Measurements from ENCODE around the gene ACBD6. TPM values are rescaled to one million over a fixed set of nuclear protein-coding genes. Genes with fewer than 3 reads are reported as not detected.
"Not testable (repeated sequence)": the region's sequence is repeated elsewhere in the genome, so short reads cannot be mapped to it uniquely, and the experiment has no call there.

The ACBD6 gene
- total RNA-seq, result 25.1 TPM
- 10 to 100 TPM; 23.4 to 34.9 (median 29.8) TPM for polyA plus RNA-seq

- Histone ChIP-seq H3K36me3 (ENCODE audit: control insufficient read depth, insufficient read depth, low read length) (no peaks in the 10 kb centered on the region), H3K27me3 (ENCODE audit: control insufficient read depth, insufficient read depth, low read length) (no peaks in the 10 kb centered on the region), H3K4me1 (ENCODE audit: control insufficient read depth, insufficient read depth, low read length, poor library complexity, severe bottlenecking) (peaks cover 22% of the 10 kb centered on the region), H3K9me3 (ENCODE audit: control insufficient read depth in 2 of 2, low read length in 2 of 2) (no peaks in the 10 kb centered on the region), H3K27ac (ENCODE audit: insufficient read depth, low read length, poor library complexity, severe bottlenecking) (peak within 1 kb of the TSS; percentile 86), H3K4me3 (ENCODE audit: low read depth, low read length) (peak within 1 kb of the TSS; percentile 88)
- peak; percentile 88 to 92 for ATAC-seq (ENCODE audit: low read depth in 2 of 2)
- Mint-ChIP-seq H3K4me1 (peaks cover 27 to 57% (median 34%) of the 10 kb centered on the region in 4 donors), H3K36me3 (peaks cover 6% of the 10 kb centered on the region), H3K27ac (peak within 1 kb of the TSS; percentile 95 to 98 (median 96)), H3K4me3 (peak within 1 kb of the TSS; percentile 96 to 99 (median 98)), H3K27me3 (no peaks in the 10 kb centered on the region), H3K9me3 (peaks cover 0 to 1% (median 0%) of the 10 kb centered on the region in 7 donors)
- peak; percentile 60 to 95 (median 89) for DNase-seq
Measured at GRCh38 chr1:180502361-180503279, at the start of gene ACBD6. TSS of gene ACBD6 (minus strand) at chr1:180502577. CDS start at chr1:180502266, 311 bp downstream.

- H3K27ac Mint-ChIP-seq, result no peak overlapping the region
- H3K27me3 ChIP-seq (ENCODE audit: control insufficient read depth, insufficient read depth, low read length), result no peaks in the 10 kb centered on the region
- no peaks in the 10 kb centered on the region for H3K9me3 ChIP-seq (ENCODE audit: control insufficient read depth in 2 of 2, low read length in 2 of 2)
- no peaks in the 10 kb centered on the region for H3K36me3 Mint-ChIP-seq
- H3K27ac ChIP-seq (ENCODE audit: insufficient read depth, low read length, poor library complexity, severe bottlenecking), result no peak overlapping the region
- H3K27me3 Mint-ChIP-seq, result peaks cover 15% of the 10 kb centered on the region
- H3K4me1 Mint-ChIP-seq, result no peaks in the 10 kb centered on the region
- no peak overlapping the region for H3K4me3 ChIP-seq (ENCODE audit: low read depth, low read length)
- no peaks in the 10 kb centered on the region for H3K36me3 ChIP-seq (ENCODE audit: control insufficient read depth, insufficient read depth, low read length)
- H3K9me3 Mint-ChIP-seq, result no peaks in the 10 kb centered on the region
- H3K4me1 ChIP-seq (ENCODE audit: control insufficient read depth, insufficient read depth, low read length, poor library complexity, severe bottlenecking), result no peaks in the 10 kb centered on the region
- DNase-seq, result no peak
- no peak for ATAC-seq (ENCODE audit: low read depth in 2 of 2)
- no peak overlapping the region for H3K4me3 Mint-ChIP-seq
Measured at GRCh38 chr1:180551997-180552396, 49.6 kb upstream of the ACBD6 start.

GRCh38 chr1:180550241-180550640 lies 47.9 kb upstream of the ACBD6 start:
- H3K4me1 Mint-ChIP-seq, result no peaks in the 10 kb centered on the region
- no peaks in the 10 kb centered on the region for H3K9me3 Mint-ChIP-seq
- Histone ChIP-seq H3K4me3 (ENCODE audit: low read depth, low read length) (no peak overlapping the region), H3K27me3 (ENCODE audit: control insufficient read depth, insufficient read depth, low read length) (no peaks in the 10 kb centered on the region), H3K36me3 (ENCODE audit: control insufficient read depth, insufficient read depth, low read length) (no peaks in the 10 kb centered on the region), H3K9me3 (ENCODE audit: control insufficient read depth in 2 of 2, low read length in 2 of 2) (no peaks in the 10 kb centered on the region), H3K27ac (ENCODE audit: insufficient read depth, low read length, poor library complexity, severe bottlenecking) (no peak overlapping the region), H3K4me1 (ENCODE audit: control insufficient read depth, insufficient read depth, low read length, poor library complexity, severe bottlenecking) (no peaks in the 10 kb centered on the region)
- H3K27ac Mint-ChIP-seq, result no peak overlapping the region
- H3K27me3 Mint-ChIP-seq, result peaks cover 15% of the 10 kb centered on the region
- ATAC-seq (ENCODE audit: low read depth in 2 of 2), result no peak
- DNase-seq, result no peak
- H3K4me3 Mint-ChIP-seq, result no peak overlapping the region
- H3K36me3 Mint-ChIP-seq, result no peaks in the 10 kb centered on the region

GRCh38 chr1:180549770-180550169 lies 47.4 kb upstream of the ACBD6 start:
- H3K27ac Mint-ChIP-seq; H3K36me3 Mint-ChIP-seq; H3K4me1 ChIP-seq (ENCODE audit: control insufficient read depth, insufficient read depth, low read length, poor library complexity, severe bottlenecking); H3K4me3 Mint-ChIP-seq; H3K9me3 Mint-ChIP-seq; ATAC-seq (ENCODE audit: low read depth in 2 of 2); H3K36me3 ChIP-seq (ENCODE audit: control insufficient read depth, insufficient read depth, low read length); H3K4me3 ChIP-seq (ENCODE audit: low read depth, low read length); H3K4me1 Mint-ChIP-seq; DNase-seq; H3K9me3 ChIP-seq (ENCODE audit: control insufficient read depth in 2 of 2, low read length in 2 of 2); H3K27me3 ChIP-seq (ENCODE audit: control insufficient read depth, insufficient read depth, low read length); H3K27ac ChIP-seq (ENCODE audit: insufficient read depth, low read length, poor library complexity, severe bottlenecking): not testable (repeated sequence)
- peaks cover 12% of the 10 kb centered on the region for H3K27me3 Mint-ChIP-seq

GRCh38 chr1:180548686-180549317 lies 46.4 kb upstream of the ACBD6 start:
- no peak overlapping the region for H3K4me3 Mint-ChIP-seq
- Histone ChIP-seq H3K36me3 (ENCODE audit: control insufficient read depth, insufficient read depth, low read length) (no peaks in the 10 kb centered on the region), H3K27ac (ENCODE audit: insufficient read depth, low read length, poor library complexity, severe bottlenecking) (no peak overlapping the region), H3K4me3 (ENCODE audit: low read depth, low read length) (no peak overlapping the region), H3K9me3 (ENCODE audit: control insufficient read depth in 2 of 2, low read length in 2 of 2) (no peaks in the 10 kb centered on the region), H3K4me1 (ENCODE audit: control insufficient read depth, insufficient read depth, low read length, poor library complexity, severe bottlenecking) (no peaks in the 10 kb centered on the region), H3K27me3 (ENCODE audit: control insufficient read depth, insufficient read depth, low read length) (no peaks in the 10 kb centered on the region)
- peaks cover 7% of the 10 kb centered on the region for H3K27me3 Mint-ChIP-seq
- ATAC-seq (ENCODE audit: low read depth in 2 of 2) (no peak), DNase-seq (no peak)
- H3K9me3 Mint-ChIP-seq, result no peaks in the 10 kb centered on the region
- H3K36me3 Mint-ChIP-seq, result no peaks in the 10 kb centered on the region
- no peaks in the 10 kb centered on the region for H3K4me1 Mint-ChIP-seq
- H3K27ac Mint-ChIP-seq, result no peak overlapping the region

- Histone ChIP-seq H3K4me1 (ENCODE audit: control insufficient read depth, insufficient read depth, low read length, poor library complexity, severe bottlenecking) (no peaks in the 10 kb centered on the region), H3K4me3 (ENCODE audit: low read depth, low read length) (no peak overlapping the region), H3K27me3 (ENCODE audit: control insufficient read depth, insufficient read depth, low read length) (no peaks in the 10 kb centered on the region), H3K36me3 (ENCODE audit: control insufficient read depth, insufficient read depth, low read length) (no peaks in the 10 kb centered on the region), H3K27ac (ENCODE audit: insufficient read depth, low read length, poor library complexity, severe bottlenecking) (no peak overlapping the region), H3K9me3 (ENCODE audit: control insufficient read depth in 2 of 2, low read length in 2 of 2) (no peaks in the 10 kb centered on the region)
- Mint-ChIP-seq H3K36me3 (no peaks in the 10 kb centered on the region), H3K9me3 (no peaks in the 10 kb centered on the region), H3K4me1 (no peaks in the 10 kb centered on the region), H3K4me3 (no peak overlapping the region), H3K27ac (no peak overlapping the region), H3K27me3 (peaks cover 20% of the 10 kb centered on the region)
- ATAC-seq (ENCODE audit: low read depth in 2 of 2), result no peak
- DNase-seq, result no peak
Measured at GRCh38 chr1:180545991-180546390, 43.6 kb upstream of the ACBD6 start.

GRCh38 chr1:180544050-180544449 lies 41.7 kb upstream of the ACBD6 start:
- H3K9me3 ChIP-seq (ENCODE audit: control insufficient read depth in 2 of 2, low read length in 2 of 2), result no peaks in the 10 kb centered on the region
- H3K27ac ChIP-seq (ENCODE audit: insufficient read depth, low read length, poor library complexity, severe bottlenecking), result no peak overlapping the region
- no peaks in the 10 kb centered on the region for H3K9me3 Mint-ChIP-seq
- ATAC-seq (ENCODE audit: low read depth in 2 of 2), result no peak
- peaks cover 31% of the 10 kb centered on the region for H3K27me3 Mint-ChIP-seq
- no peak overlapping the region for H3K4me3 ChIP-seq (ENCODE audit: low read depth, low read length)
- H3K27me3 ChIP-seq (ENCODE audit: control insufficient read depth, insufficient read depth, low read length), result no peaks in the 10 kb centered on the region
- no peak overlapping the region for H3K27ac Mint-ChIP-seq
- H3K4me1 ChIP-seq (ENCODE audit: control insufficient read depth, insufficient read depth, low read length, poor library complexity, severe bottlenecking), result no peaks in the 10 kb centered on the region
- DNase-seq, result no peak
- no peaks in the 10 kb centered on the region for H3K36me3 Mint-ChIP-seq
- no peaks in the 10 kb centered on the region for H3K36me3 ChIP-seq (ENCODE audit: control insufficient read depth, insufficient read depth, low read length)
- H3K4me1 Mint-ChIP-seq, result no peaks in the 10 kb centered on the region
- H3K4me3 Mint-ChIP-seq, result no peak overlapping the region
